Mesendoderm (in vitro differentiated cells): ENCODE measurements around the gene EFCAB10. TPM values are rescaled to one million over a fixed set of nuclear protein-coding genes. Genes with fewer than 3 reads are reported as not detected.

Experiments used
- DNase-seq: peaks from one replicate; pipeline ENCODE4 v3.0.0; 2013
- H2AK5ac ChIP-seq: 2 replicates; pipeline ENCODE4 v1.6.1; 2013; ENCODE audit warnings: low read length, inconsistent platforms
- H2BK120ac ChIP-seq: 2 replicates; pipeline ENCODE4 v1.6.1; 2013; ENCODE audit warnings: low read depth, mild to moderate bottlenecking, low read length, moderate library complexity, mixed read lengths
- H2BK15ac ChIP-seq: replicated peaks from 2 replicates; pipeline ENCODE4 v1.6.1; 2013; ENCODE audit warnings: low read depth, mild to moderate bottlenecking, moderate library complexity
- H2BK5ac ChIP-seq: 2 replicates; pipeline ENCODE4 v1.6.1; 2013; ENCODE audit warnings: low read length, inconsistent platforms
- H3K18ac ChIP-seq: 2 replicates; pipeline ENCODE4 v1.6.1; 2013; ENCODE audit warnings: mild to moderate bottlenecking, low read length, mixed read lengths
- H3K23ac ChIP-seq: one replicate; pipeline ENCODE4 v1.6.1; 2013; ENCODE audit warnings: low read length
- H3K27ac ChIP-seq: 2 replicates; pipeline ENCODE4 v1.5.1; 2013; ENCODE audit warnings: low read depth, mild to moderate bottlenecking, inconsistent platforms, low read length, moderate library complexity
- H3K27me3 ChIP-seq: 2 replicates; pipeline ENCODE4 v1.6.1; 2013; ENCODE audit warnings: low read length, control low read depth, mild to moderate bottlenecking, inconsistent platforms; ENCODE audit not compliant: insufficient read depth, poor library complexity
- H3K36me3 ChIP-seq: 2 replicates; pipeline ENCODE4 v1.6.1; 2013; ENCODE audit warnings: low read length, inconsistent platforms; ENCODE audit not compliant: control insufficient read depth, insufficient read depth
- H3K4ac ChIP-seq: one replicate; pipeline ENCODE4 v1.6.1; 2013; ENCODE audit warnings: low read depth, mild to moderate bottlenecking, low read length, moderate library complexity
- H3K4me1 ChIP-seq: 2 replicates; pipeline ENCODE4 v1.6.1; 2013; ENCODE audit warnings: low read depth, low read length, inconsistent platforms; ENCODE audit not compliant: control insufficient read depth
- H3K4me2 ChIP-seq: 2 replicates; pipeline ENCODE4 v1.6.1; 2013; ENCODE audit warnings: low read length
- H3K4me3 ChIP-seq: 2 replicates; pipeline ENCODE4 v1.5.1; 2013; ENCODE audit warnings: mild to moderate bottlenecking, low read length
- H3K56ac ChIP-seq: one replicate; pipeline ENCODE4 v1.6.1; 2013; ENCODE audit warnings: low read length
- H3K79me1 ChIP-seq: 2 replicates; pipeline ENCODE4 v1.6.1; 2013; ENCODE audit warnings: low read length, inconsistent platforms
- H3K79me2 ChIP-seq: 2 replicates; pipeline ENCODE4 v1.6.1; 2013; ENCODE audit warnings: mild to moderate bottlenecking, low read length; ENCODE audit not compliant: control insufficient read depth, insufficient read depth
- H3K9ac ChIP-seq: 2 replicates; pipeline ENCODE4 v1.6.1; 2013; ENCODE audit warnings: low read length, inconsistent platforms
- H4K5ac ChIP-seq: one replicate; pipeline ENCODE4 v1.6.1; 2013; ENCODE audit warnings: low read length
- H4K8ac ChIP-seq: one replicate; pipeline ENCODE4 v1.6.1; 2013; ENCODE audit warnings: low read depth, mild to moderate bottlenecking, control low read depth, low read length, moderate library complexity
- WGBS: extraction: QIAGEN DNeasy Blood & Tissue Kit; methylation state at CpG from one replicate; pipeline ENCODE4 v1.1.7; 2013; ENCODE audit warnings: low lambda C conversion rate, missing lambda C conversion rate; ENCODE audit not compliant: insufficient coverage; ENCODE audit errors: extremely low coverage; 5-methylcytosine and 5-hydroxymethylcytosine counted together
- polyA plus RNA-seq, 2 experiments: library from polyadenylated mRNA; stranded (reverse); fragments of 200-250 nt; gene quantifications; one replicate each; pipeline ENCODE4 v1.2.3, GENCODE V29; 2013

EFCAB10 gene
- polyA plus RNA-seq (2013, experiment 1 of 2) = 3.2 TPM
- 3.8 TPM for polyA plus RNA-seq (2013, experiment 2 of 2)

GRCh38 chr7:105581066-105581811 lies at the start of gene EFCAB10:
Gene EFCAB10, minus strand, starts transcription at chr7:105581493. Its CDS starts 30 bp downstream, at chr7:105581463.
- no CpG with 5 or more reads among the region's 36 CpGs for WGBS
- H3K56ac ChIP-seq = peak within 1 kb of the TSS; percentile 92
- no peak within 1 kb of the TSS for H4K8ac ChIP-seq
- H3K4me1 ChIP-seq = no peaks in the 10 kb centered on the region
- no peak within 1 kb of the TSS for H2BK120ac ChIP-seq
- H3K27me3 ChIP-seq = no peaks in the 10 kb centered on the region
- peak within 1 kb of the TSS; percentile 77 for H3K9ac ChIP-seq
- no peaks in the 10 kb centered on the region for H3K79me2 ChIP-seq
- H3K4ac ChIP-seq = no peak within 1 kb of the TSS
- no peak within 1 kb of the TSS for H2AK5ac ChIP-seq
- no peak within 1 kb of the TSS for H2BK15ac ChIP-seq
- H3K4me2 ChIP-seq = peak within 1 kb of the TSS; percentile 88
- H3K36me3 ChIP-seq = no peaks in the 10 kb centered on the region
- H3K27ac ChIP-seq = peak within 1 kb of the TSS; percentile 52
- H3K4me3 ChIP-seq = peak within 1 kb of the TSS; percentile 44
- H3K23ac ChIP-seq = no peak within 1 kb of the TSS
- H3K79me1 ChIP-seq = no peaks in the 10 kb centered on the region
- H4K5ac ChIP-seq = peak within 1 kb of the TSS; percentile 88
- peak within 1 kb of the TSS; percentile 71 for H2BK5ac ChIP-seq
- no peak within 1 kb of the TSS for H3K18ac ChIP-seq
- peak; percentile 97 for DNase-seq

GRCh38 chr7:105625986-105626385 lies 44.7 kb upstream of the EFCAB10 start:
- Histone ChIP-seq H3K4ac (no peak overlapping the region), H4K8ac (no peak overlapping the region), H3K79me1 (peaks cover 2% of the 10 kb centered on the region), H3K18ac (no peak overlapping the region), H3K4me1 (no peaks in the 10 kb centered on the region), H3K9ac (no peak overlapping the region), H3K23ac (no peak overlapping the region), H2BK15ac (no peak overlapping the region), H2BK5ac (no peak overlapping the region), H3K27ac (no peak overlapping the region), H3K79me2 (no peaks in the 10 kb centered on the region), H3K36me3 (no peaks in the 10 kb centered on the region), H3K4me2 (no peak overlapping the region), H2BK120ac (no peak overlapping the region), H3K4me3 (no peak overlapping the region), H3K27me3 (no peaks in the 10 kb centered on the region), H2AK5ac (no peak overlapping the region), H3K56ac (no peak overlapping the region), H4K5ac (no peak overlapping the region)
- WGBS = no CpG with 5 or more reads among the region's 2 CpGs
- DNase-seq = no peak

- no peaks in the 10 kb centered on the region for H3K27me3 ChIP-seq
- H3K9ac ChIP-seq = no peak overlapping the region
- H3K27ac ChIP-seq = no peak overlapping the region
- no peaks in the 10 kb centered on the region for H3K4me1 ChIP-seq
- H2BK5ac ChIP-seq = no peak overlapping the region
- H3K4me3 ChIP-seq = no peak overlapping the region
- H2BK120ac ChIP-seq = no peak overlapping the region
- WGBS = no CpG with 5 or more reads among the region's 15 CpGs
- H3K23ac ChIP-seq = no peak overlapping the region
- H2AK5ac ChIP-seq = no peak overlapping the region
- no peaks in the 10 kb centered on the region for H3K36me3 ChIP-seq
- H3K18ac ChIP-seq = no peak overlapping the region
- DNase-seq = no peak
- H4K8ac ChIP-seq = no peak overlapping the region
- no peak overlapping the region for H3K4ac ChIP-seq
- H3K79me2 ChIP-seq = no peaks in the 10 kb centered on the region
- H3K4me2 ChIP-seq = no peak overlapping the region
- H3K56ac ChIP-seq = no peak overlapping the region
- H4K5ac ChIP-seq = no peak overlapping the region
- peaks cover 2% of the 10 kb centered on the region for H3K79me1 ChIP-seq
- H2BK15ac ChIP-seq = no peak overlapping the region
These were observed 42.6 kb upstream of the EFCAB10 start for GRCh38 chr7:105623906-105624305.

- Histone ChIP-seq H3K4me1 (no peaks in the 10 kb centered on the region), H3K4me3 (no peak overlapping the region), H3K56ac (no peak overlapping the region), H4K5ac (no peak overlapping the region), H3K27me3 (no peaks in the 10 kb centered on the region), H3K36me3 (no peaks in the 10 kb centered on the region), H3K23ac (no peak overlapping the region), H2AK5ac (no peak overlapping the region), H2BK120ac (no peak overlapping the region), H3K4ac (no peak overlapping the region), H2BK5ac (no peak overlapping the region), H3K9ac (no peak overlapping the region), H2BK15ac (no peak overlapping the region), H3K79me1 (peaks cover 2% of the 10 kb centered on the region), H3K18ac (no peak overlapping the region), H3K4me2 (no peak overlapping the region), H4K8ac (no peak overlapping the region), H3K27ac (no peak overlapping the region), H3K79me2 (no peaks in the 10 kb centered on the region)
- DNase-seq = no peak
- WGBS = no CpG with 5 or more reads among the region's 5 CpGs
These were observed 42.1 kb upstream of the EFCAB10 start for GRCh38 chr7:105623378-105623777.

GRCh38 chr7:105622106-105622731 lies 40.9 kb upstream of the EFCAB10 start:
- no peak for DNase-seq
- Histone ChIP-seq H3K9ac (no peak overlapping the region), H3K4me3 (no peak overlapping the region), H3K27me3 (no peaks in the 10 kb centered on the region), H3K79me2 (no peaks in the 10 kb centered on the region), H2BK15ac (no peak overlapping the region), H3K23ac (no peak overlapping the region), H3K56ac (no peak overlapping the region), H2BK120ac (no peak overlapping the region), H4K5ac (no peak overlapping the region), H2BK5ac (no peak overlapping the region), H3K36me3 (no peaks in the 10 kb centered on the region), H3K27ac (no peak overlapping the region), H3K4me1 (no peaks in the 10 kb centered on the region), H3K4me2 (no peak overlapping the region), H3K18ac (no peak overlapping the region), H2AK5ac (no peak overlapping the region), H4K8ac (no peak overlapping the region), H3K4ac (no peak overlapping the region), H3K79me1 (peaks cover 2% of the 10 kb centered on the region)
- no CpG with 5 or more reads among the region's 15 CpGs for WGBS
